ENCODE results near the gene DIP2A. TPM values are rescaled to one million over a fixed set of nuclear protein-coding genes. Genes with fewer than 3 reads are reported as not detected.

DIP2A gene
- total RNA-seq, 2 experiments from 2014 or later, result 61.2 to 66.1 TPM

DNA sequence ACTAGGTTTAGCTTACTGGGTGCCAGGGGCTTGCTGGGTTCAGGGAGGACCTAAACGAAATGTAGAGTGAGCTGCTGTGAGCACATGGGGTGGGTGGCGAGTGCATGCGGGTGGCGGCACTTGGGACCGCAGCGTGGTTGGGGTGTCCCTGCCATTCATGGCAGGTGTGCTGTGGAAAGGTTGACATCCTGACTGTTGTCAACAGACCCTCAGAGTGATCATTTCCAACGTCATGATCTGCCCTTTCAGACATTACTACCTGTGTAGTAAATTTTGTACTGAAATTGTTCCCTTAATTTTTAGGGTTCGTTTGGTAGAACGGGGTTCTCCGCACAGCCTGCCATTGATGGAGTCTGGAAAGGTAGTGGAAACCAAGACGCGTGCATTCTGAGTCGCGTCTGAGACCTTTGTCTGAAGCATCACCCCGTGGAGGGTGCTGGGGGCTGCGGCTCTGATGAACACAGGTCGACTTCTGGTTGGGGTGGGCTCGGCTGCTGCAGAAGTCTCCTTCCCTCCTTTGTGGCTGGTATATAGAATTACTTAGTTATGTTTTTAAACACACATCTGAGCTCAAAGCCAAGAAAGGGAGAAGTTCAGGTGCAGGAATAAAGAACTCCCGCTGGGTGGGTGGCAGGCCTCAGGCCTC lies 102.9 kb downstream of the DIP2A start:
- peaks cover 92% of the 10 kb centered on the region for H3K36me3 Mint-ChIP-seq (ENCODE audit: low read depth)
- ChIA-PET POLR2A (interaction anchor here (3.1 to 8.0 kb wide), 3 partner anchors 10 to 74 kb away, joined by 16 to 114 read pairs (median 33); partner anchors contain the start of gene PRMT2), CTCF (interaction anchor here (0.6 to 2.3 kb wide), 3 partner anchors 9 to 78 kb away, joined by 3 to 7 read pairs (median 3); no protein-coding TSS in a partner anchor)
- Histone ChIP-seq H3K27me3 (ENCODE audit: control insufficient read depth in 1 of 2, insufficient read depth in 2 of 2, low read length in 2 of 2) (no peaks in the 10 kb centered on the region), H3K9me3 (ENCODE audit: control insufficient read depth in 1 of 2, insufficient read depth in 1 of 2, low read length in 2 of 2) (no peaks in the 10 kb centered on the region), H3K4me1 (ENCODE audit: insufficient read depth, low read length) (peaks cover 67% of the 10 kb centered on the region), H3K4me3 (ENCODE audit: low read length) (no peak overlapping the region), H3K36me3 (ENCODE audit: insufficient read depth, low read length) (peaks cover 78% of the 10 kb centered on the region), H3K27ac (ENCODE audit: low read depth in 1 of 2, low read length in 2 of 2) (peak overlapping the region; percentile 23 to 84)
- TF ChIP-seq, protein P1, sequence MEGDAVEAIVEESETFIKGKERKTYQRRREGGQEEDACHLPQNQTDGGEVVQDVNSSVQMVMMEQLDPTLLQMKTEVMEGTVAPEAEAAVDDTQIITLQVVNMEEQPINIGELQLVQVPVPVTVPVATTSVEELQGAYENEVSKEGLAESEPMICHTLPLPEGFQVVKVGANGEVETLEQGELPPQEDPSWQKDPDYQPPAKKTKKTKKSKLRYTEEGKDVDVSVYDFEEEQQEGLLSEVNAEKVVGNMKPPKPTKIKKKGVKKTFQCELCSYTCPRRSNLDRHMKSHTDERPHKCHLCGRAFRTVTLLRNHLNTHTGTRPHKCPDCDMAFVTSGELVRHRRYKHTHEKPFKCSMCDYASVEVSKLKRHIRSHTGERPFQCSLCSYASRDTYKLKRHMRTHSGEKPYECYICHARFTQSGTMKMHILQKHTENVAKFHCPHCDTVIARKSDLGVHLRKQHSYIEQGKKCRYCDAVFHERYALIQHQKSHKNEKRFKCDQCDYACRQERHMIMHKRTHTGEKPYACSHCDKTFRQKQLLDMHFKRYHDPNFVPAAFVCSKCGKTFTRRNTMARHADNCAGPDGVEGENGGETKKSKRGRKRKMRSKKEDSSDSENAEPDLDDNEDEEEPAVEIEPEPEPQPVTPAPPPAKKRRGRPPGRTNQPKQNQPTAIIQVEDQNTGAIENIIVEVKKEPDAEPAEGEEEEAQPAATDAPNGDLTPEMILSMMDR (IDR thresholded peaks at IDR 0.05), result no peak
- H3K4me1 Mint-ChIP-seq (ENCODE audit: low read depth), result peaks cover 81% of the 10 kb centered on the region
- no peaks in the 10 kb centered on the region for H3K9me3 Mint-ChIP-seq
- H3K27ac Mint-ChIP-seq, result peak overlapping the region; percentile 95
- intact Hi-C loops (cut with DNase I, micrococcal nuclease), result loop anchor here in 1 of 2 experiments (5.0 kb wide), 1 partner anchor 39 kb away; no protein-coding TSS in a partner anchor
- ATAC-seq (ENCODE audit: poor library complexity) (no peak), DNase-seq (peak in 2 of 14 experiments; percentile 5 to 18)
- no peaks in the 10 kb centered on the region for H3K27me3 Mint-ChIP-seq
- peak overlapping the region; percentile 75 for H3K4me3 Mint-ChIP-seq

DNA sequence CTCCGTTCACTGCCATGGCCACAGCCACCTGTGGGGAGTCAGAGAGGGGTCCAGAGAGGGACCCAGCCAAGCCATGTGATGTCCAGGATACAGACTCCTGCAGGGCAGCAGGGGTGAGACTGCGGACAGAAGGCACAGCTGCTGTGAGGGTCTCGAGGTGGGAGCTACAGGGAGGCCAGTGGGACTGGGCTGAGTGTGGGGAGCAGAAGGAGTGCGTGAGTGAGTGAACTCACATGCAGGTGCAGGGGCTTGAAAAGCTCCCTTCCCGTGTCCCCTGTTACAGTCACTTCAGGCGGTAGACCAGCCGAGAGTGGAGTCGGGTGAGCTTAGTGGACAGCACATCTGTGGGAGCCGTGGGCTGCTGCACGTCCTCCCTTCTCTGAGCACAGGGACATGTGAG lies 103.8 kb downstream of the DIP2A start:
- Histone ChIP-seq H3K4me3 (ENCODE audit: low read length) (no peak overlapping the region), H3K36me3 (ENCODE audit: insufficient read depth, low read length) (peaks cover 78% of the 10 kb centered on the region), H3K4me1 (ENCODE audit: insufficient read depth, low read length) (peaks cover 70% of the 10 kb centered on the region), H3K27ac (ENCODE audit: low read depth in 1 of 2, low read length in 2 of 2) (peak overlapping the region in 1 of 2 donors; percentile 84), H3K9me3 (ENCODE audit: control insufficient read depth in 1 of 2, insufficient read depth in 1 of 2, low read length in 2 of 2) (no peaks in the 10 kb centered on the region), H3K27me3 (ENCODE audit: control insufficient read depth in 1 of 2, insufficient read depth in 2 of 2, low read length in 2 of 2) (no peaks in the 10 kb centered on the region)
- TF ChIP-seq, protein P1 (IDR thresholded peaks at IDR 0.05), result no peak
- intact Hi-C loops (cut with DNase I, micrococcal nuclease), result loop anchor here in 1 of 2 experiments (5.0 kb wide), 1 partner anchor 40 kb away; no protein-coding TSS in a partner anchor
- no peaks in the 10 kb centered on the region for H3K9me3 Mint-ChIP-seq
- H3K4me3 Mint-ChIP-seq, result no peak overlapping the region
- ChIA-PET POLR2A (interaction anchor here (4.5 to 8.0 kb wide), 2 partner anchors 11 to 73 kb away, joined by 33 to 114 read pairs; partner anchors contain the start of gene PRMT2), CTCF (no interaction called here)
- peak overlapping the region; percentile 95 for H3K27ac Mint-ChIP-seq
- H3K27me3 Mint-ChIP-seq, result no peaks in the 10 kb centered on the region
- ATAC-seq (ENCODE audit: poor library complexity), result no peak
- peaks cover 93% of the 10 kb centered on the region for H3K36me3 Mint-ChIP-seq (ENCODE audit: low read depth)
- peak in 1 of 14 experiments; percentile 8 for DNase-seq
- peaks cover 84% of the 10 kb centered on the region for H3K4me1 Mint-ChIP-seq (ENCODE audit: low read depth)

DNA sequence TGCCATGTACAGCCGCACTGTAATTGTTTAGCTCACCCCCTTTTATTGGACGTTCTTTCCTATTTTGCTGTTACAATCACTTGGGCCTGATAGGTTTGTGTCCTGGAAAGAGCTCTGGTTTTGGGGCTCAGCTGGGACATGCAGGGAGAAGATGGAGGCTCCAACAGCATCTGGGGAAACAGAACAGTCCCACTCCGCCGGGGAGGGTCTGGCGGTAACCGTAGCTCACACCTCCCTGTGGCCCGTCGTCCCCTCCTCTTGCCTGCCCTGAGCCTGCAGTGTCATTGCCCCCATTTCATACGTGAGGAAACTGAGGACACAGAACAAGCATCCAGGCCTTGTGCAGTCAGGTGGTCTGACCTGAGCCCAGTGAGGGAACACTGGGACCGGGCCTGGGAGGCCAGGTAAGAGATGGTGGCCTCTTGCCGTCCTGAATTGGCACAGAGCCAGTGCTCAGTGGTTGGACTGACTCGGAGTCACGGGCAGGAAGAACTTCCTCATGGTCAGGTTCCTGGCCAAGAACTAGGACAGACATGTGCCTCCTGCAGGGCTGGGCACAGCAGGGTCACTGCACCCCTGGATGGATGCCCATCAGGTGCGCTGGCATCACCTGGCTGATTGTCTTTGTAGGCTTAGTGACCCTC lies 104.4 kb downstream of the DIP2A start:
- peaks cover 66% of the 10 kb centered on the region for H3K4me1 ChIP-seq (ENCODE audit: insufficient read depth, low read length)
- Mint-ChIP-seq H3K27ac (peak overlapping the region; percentile 95), H3K4me3 (peak overlapping the region; percentile 20), H3K27me3 (no peaks in the 10 kb centered on the region), H3K36me3 (ENCODE audit: low read depth) (peaks cover 95% of the 10 kb centered on the region), H3K4me1 (ENCODE audit: low read depth) (peaks cover 89% of the 10 kb centered on the region), H3K9me3 (no peaks in the 10 kb centered on the region)
- ChIA-PET CTCF (no interaction called here), POLR2A (interaction anchor here (4.5 to 8.0 kb wide), 2 partner anchors 12 to 72 kb away, joined by 33 to 114 read pairs; partner anchors contain the start of gene PRMT2)
- ATAC-seq (ENCODE audit: poor library complexity) (no peak), DNase-seq (peak in 2 of 14 experiments; percentile 3 to 14)
- H3K4me3 ChIP-seq (ENCODE audit: low read length), result no peak overlapping the region
- intact Hi-C loops (cut with DNase I, micrococcal nuclease), result loop anchor here in 1 of 2 experiments (5.0 kb wide), 1 partner anchor 41 kb away; no protein-coding TSS in a partner anchor
- TF ChIP-seq, protein P1 (IDR thresholded peaks at IDR 0.05), result no peak
- H3K27me3 ChIP-seq (ENCODE audit: control insufficient read depth in 1 of 2, insufficient read depth in 2 of 2, low read length in 2 of 2), result no peaks in the 10 kb centered on the region
- H3K36me3 ChIP-seq (ENCODE audit: insufficient read depth, low read length), result peaks cover 79% of the 10 kb centered on the region
- peak overlapping the region in 1 of 2 donors; percentile 29 for H3K27ac ChIP-seq (ENCODE audit: low read depth in 1 of 2, low read length in 2 of 2)
- no peaks in the 10 kb centered on the region for H3K9me3 ChIP-seq (ENCODE audit: control insufficient read depth in 1 of 2, insufficient read depth in 1 of 2, low read length in 2 of 2)
